Limb (tissue), 2 donors: ENCODE data around the gene GPSM1.

Experiments
- DNase-seq, 2 donors: peaks; one replicate each; pipeline ENCODE4 v3.0.0-alpha.2; 2016; ENCODE audit errors: extremely low spot score in 2 of 2

Gene GPSM1

GRCh38 chr9:136304981-136305380 is 22.4 kb upstream of the GPSM1 start:
- DNase-seq, result no peak

DNA sequence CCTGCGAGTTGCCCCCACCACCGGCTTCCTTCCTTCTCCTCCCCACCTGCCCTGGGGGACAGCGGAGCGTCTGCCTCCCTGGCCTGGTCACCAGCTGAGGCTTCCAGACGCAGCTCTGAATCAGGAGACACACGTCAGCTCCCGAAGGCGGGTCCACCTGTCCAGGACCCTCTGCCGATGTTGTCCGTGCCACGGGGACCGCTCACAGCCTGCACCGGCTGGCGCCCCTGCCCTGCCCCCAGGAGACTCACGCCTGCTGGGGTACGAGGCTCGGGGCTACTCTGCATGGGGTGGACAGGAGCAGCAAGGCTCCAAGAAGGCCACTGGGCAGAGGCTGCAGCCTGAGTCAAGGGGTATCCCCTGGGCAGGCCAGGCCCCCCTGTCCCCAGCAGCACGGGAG is 21.5 kb upstream of the GPSM1 start:
- DNase-seq, result no peak

GRCh38 chr9:136306211-136307208 is 20.8 kb upstream of the GPSM1 start:
- DNase-seq, result no peak

DNA sequence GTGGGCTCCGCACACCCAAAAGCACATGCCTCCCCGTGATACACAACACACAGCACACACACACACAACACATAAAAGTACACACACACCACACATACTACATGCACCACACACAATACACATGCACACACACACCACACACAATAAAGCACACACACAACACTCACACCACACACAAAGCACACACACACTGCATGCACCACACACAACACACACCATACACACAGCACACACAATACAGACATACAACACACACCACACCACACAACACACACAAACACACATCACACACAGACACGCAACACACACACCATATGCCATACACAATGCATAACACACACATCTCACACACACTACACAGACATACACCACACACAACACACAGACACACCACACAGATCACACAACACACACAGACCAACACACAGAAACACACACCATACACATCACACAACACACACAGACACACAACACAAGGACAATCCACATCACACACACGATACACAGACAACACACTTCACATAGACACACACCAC is 20.1 kb upstream of the GPSM1 start:
- no peak for DNase-seq

GRCh38 chr9:136308006-136308701 is 19.2 kb upstream of the GPSM1 start:
- no peak for DNase-seq

- no peak for DNase-seq
These were observed 18.7 kb upstream of the GPSM1 start for GRCh38 chr9:136308702-136309053.

- no peak for DNase-seq
These were observed 18.1 kb upstream of the GPSM1 start for GRCh38 chr9:136309101-136309801.

- no peak for DNase-seq
These were observed 17.5 kb upstream of the GPSM1 start for GRCh38 chr9:136309806-136310220.

- DNase-seq, result no peak
These were observed 16.9 kb upstream of the GPSM1 start for GRCh38 chr9:136310273-136311030.

GRCh38 chr9:136311051-136312008 is 16.0 kb upstream of the GPSM1 start:
- DNase-seq, result no peak

- DNase-seq, result no peak
These were observed 15.3 kb upstream of the GPSM1 start for GRCh38 chr9:136312009-136312375.

GRCh38 chr9:136312436-136312835 is 14.9 kb upstream of the GPSM1 start:
- no peak for DNase-seq

GRCh38 chr9:136313111-136314055 is 14.0 kb upstream of the GPSM1 start:
- DNase-seq, result no peak

DNA sequence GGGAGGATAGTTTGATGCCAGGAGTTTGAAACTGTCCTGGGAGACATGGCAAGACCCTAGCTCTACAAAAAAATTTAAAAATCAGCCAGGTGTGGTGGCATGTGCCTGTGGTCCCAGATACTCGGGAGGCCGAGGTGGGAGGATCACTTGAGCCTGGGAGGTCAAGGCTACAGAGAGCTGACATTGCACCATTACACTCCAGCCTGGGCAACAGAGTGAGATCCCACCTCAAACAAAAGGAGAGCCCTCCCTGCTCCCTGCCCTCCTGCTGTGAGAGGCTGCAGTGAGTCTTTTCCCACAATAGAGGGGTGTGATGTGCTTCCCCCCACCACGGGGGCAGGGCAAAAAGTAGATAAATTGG is 13.3 kb upstream of the GPSM1 start:
- DNase-seq, result no peak

GRCh38 chr9:136314944-136315343 is 12.4 kb upstream of the GPSM1 start:
- DNase-seq, result no peak

GRCh38 chr9:136316271-136316751 is 11.0 kb upstream of the GPSM1 start:
- DNase-seq, result no peak

DNA sequence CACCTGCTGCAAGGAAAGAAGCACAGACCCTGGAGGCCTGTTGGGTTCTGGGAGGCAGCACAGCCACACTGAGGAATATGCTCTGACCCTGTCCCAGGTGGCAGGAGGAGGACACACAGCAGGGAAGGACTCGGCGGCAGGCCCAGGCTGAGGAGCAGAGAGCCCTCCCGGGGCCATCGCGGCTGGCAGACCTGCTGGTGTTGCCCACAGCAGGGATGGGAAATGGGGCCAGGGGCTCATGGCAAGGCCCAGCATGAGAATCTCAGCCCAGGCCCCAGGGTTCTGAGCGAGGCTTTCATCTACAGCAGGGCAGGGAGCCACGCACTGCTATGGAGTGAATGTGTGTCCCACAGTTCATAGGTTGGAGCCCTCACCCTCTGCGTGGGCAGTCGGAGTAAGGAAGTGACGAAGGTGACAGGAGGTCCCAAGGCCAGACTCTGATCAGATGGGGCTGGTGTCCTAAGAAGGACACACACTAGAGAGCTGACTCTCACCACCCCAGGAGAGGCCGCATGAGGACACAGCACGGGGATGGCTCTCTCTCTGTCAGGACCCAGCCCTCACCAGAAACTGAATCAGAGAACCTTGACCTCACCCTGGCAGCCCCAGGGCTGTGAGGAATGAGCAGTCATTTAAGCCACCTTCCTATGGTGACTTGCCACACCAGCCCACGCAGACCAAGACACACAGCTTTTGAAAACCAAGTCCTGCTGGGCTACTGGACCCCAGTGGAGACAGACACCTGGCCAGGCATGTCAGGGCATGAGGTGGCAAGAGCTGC is 10.3 kb upstream of the GPSM1 start:
- no peak for DNase-seq

DNA sequence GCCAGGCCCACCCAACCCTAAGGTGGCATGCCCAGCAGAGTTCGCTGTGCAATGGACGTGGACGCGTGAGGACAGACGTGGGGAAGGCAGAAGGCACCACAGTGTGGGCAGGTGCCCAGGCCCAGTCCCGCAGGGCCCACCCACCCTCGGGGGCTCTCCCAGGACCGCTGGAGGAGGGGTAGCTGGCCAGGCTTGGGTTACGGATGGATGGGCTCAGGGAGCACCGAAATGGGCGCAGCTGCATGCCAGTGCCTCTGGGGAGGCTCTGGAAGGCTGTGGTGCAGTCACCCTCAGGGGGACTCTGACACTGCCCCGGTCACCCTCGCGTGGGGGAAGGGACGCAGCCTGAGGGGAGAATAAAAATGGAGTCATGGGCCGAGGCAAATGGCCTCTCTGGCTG is 9.6 kb upstream of the GPSM1 start:
- DNase-seq, result no peak
